BLaER1 (cell line): ENCODE data around the gene PIP4K2A.
"Not testable (repeated sequence)": the region's sequence is repeated elsewhere in the genome, so short reads cannot be mapped to it uniquely, and the experiment has no call there.

Source experiments
- H3K27ac ChIP-seq: shearing (Covaris generic); formaldehyde crosslinking; 2 replicates; pipeline ENCODE4 v1.8.1; 2022
- H3K27me3 ChIP-seq: shearing (Covaris generic); formaldehyde crosslinking; 2 replicates; pipeline ENCODE4 v1.8.1; 2022
- H3K36me3 ChIP-seq: shearing (Covaris generic); formaldehyde crosslinking; 2 replicates; pipeline ENCODE4 v1.8.1; 2022
- H3K4me1 ChIP-seq: shearing (Covaris generic); formaldehyde crosslinking; 2 replicates; pipeline ENCODE4 v1.8.1; 2022
- H3K4me2 ChIP-seq: shearing (Covaris generic); formaldehyde crosslinking; 2 replicates; pipeline ENCODE4 v1.8.1; 2022
- H3K4me3 ChIP-seq: shearing (Covaris generic); formaldehyde crosslinking; 2 replicates; pipeline ENCODE4 v1.8.1; 2022
- H3K9ac ChIP-seq: shearing (Covaris generic); formaldehyde crosslinking; 2 replicates; pipeline ENCODE4 v1.8.1; 2022
- H3K9me3 ChIP-seq: shearing (Covaris generic); formaldehyde crosslinking; 2 replicates; pipeline ENCODE4 v1.8.1; 2022
- H4K20me1 ChIP-seq: shearing (Covaris generic); formaldehyde crosslinking; 2 replicates; pipeline ENCODE4 v1.8.1; 2022
- Cebpa-rat ChIP-seq: shearing (Covaris generic); IDR thresholded peaks from 2 replicates; pipeline ENCODE4 v1.8.1; 2022

The PIP4K2A gene

GRCh38 chr10:22504766-22505165, 209.6 kb downstream of the PIP4K2A start:
- Histone ChIP-seq H3K27ac (no peak overlapping the region), H3K36me3 (no peaks in the 10 kb centered on the region), H3K9ac (no peak overlapping the region), H3K4me2 (no peak overlapping the region), H4K20me1 (no peaks in the 10 kb centered on the region), H3K4me1 (peaks cover 6% of the 10 kb centered on the region; the same call in 1 of the 2 replicates), H3K27me3 (no peaks in the 10 kb centered on the region), H3K9me3 (peaks cover 11% of the 10 kb centered on the region), H3K4me3 (no peak overlapping the region)
- no peak for TF ChIP-seq Cebpa-rat

GRCh38 chr10:22503315-22504088, 210.9 kb downstream of the PIP4K2A start:
- no peaks in the 10 kb centered on the region for H3K27me3 ChIP-seq

GRCh38 chr10:22501863-22502262, 212.5 kb downstream of the PIP4K2A start:
- H3K27ac ChIP-seq, result no peak overlapping the region
- no peaks in the 10 kb centered on the region for H4K20me1 ChIP-seq
- no peak for TF ChIP-seq Cebpa-rat

More at GRCh38 chr10:22503315-22504088, 210.9 kb downstream of the PIP4K2A start:
- no peaks in the 10 kb centered on the region for H4K20me1 ChIP-seq
- H3K27ac ChIP-seq, result no peak overlapping the region
- H3K9me3 ChIP-seq, result no peaks in the 10 kb centered on the region
- H3K4me2 ChIP-seq, result no peak overlapping the region
- no peak overlapping the region for H3K4me3 ChIP-seq
- peaks cover 6% of the 10 kb centered on the region; the same call in 1 of the 2 replicates for H3K4me1 ChIP-seq
- H3K9ac ChIP-seq, result no peak overlapping the region
- TF ChIP-seq Cebpa-rat, result no peak
- no peaks in the 10 kb centered on the region for H3K36me3 ChIP-seq

GRCh38 chr10:22501413-22501812, 213.0 kb downstream of the PIP4K2A start:
- H3K4me3 ChIP-seq, result no peak overlapping the region
- no peak for TF ChIP-seq Cebpa-rat
- H3K36me3 ChIP-seq, result no peaks in the 10 kb centered on the region
- no peak overlapping the region for H3K4me2 ChIP-seq
- H3K9ac ChIP-seq, result no peak overlapping the region
- no peaks in the 10 kb centered on the region for H4K20me1 ChIP-seq
- no peaks in the 10 kb centered on the region for H3K9me3 ChIP-seq
- no peaks in the 10 kb centered on the region for H3K27me3 ChIP-seq
- H3K27ac ChIP-seq, result no peak overlapping the region
- no peaks in the 10 kb centered on the region for H3K4me1 ChIP-seq

More at GRCh38 chr10:22501863-22502262, 212.5 kb downstream of the PIP4K2A start:
- no peaks in the 10 kb centered on the region for H3K27me3 ChIP-seq
- H3K9ac ChIP-seq, result no peak overlapping the region
- no peaks in the 10 kb centered on the region for H3K36me3 ChIP-seq
- no peak overlapping the region for H3K4me2 ChIP-seq
- H3K4me3 ChIP-seq, result no peak overlapping the region
- no peaks in the 10 kb centered on the region for H3K4me1 ChIP-seq
- H3K9me3 ChIP-seq, result no peaks in the 10 kb centered on the region

- TF ChIP-seq Cebpa-rat, result no peak
- Histone ChIP-seq H3K4me2 (no peak overlapping the region), H3K27me3 (no peaks in the 10 kb centered on the region), H4K20me1 (no peaks in the 10 kb centered on the region), H3K27ac (no peak overlapping the region), H3K9me3 (no peaks in the 10 kb centered on the region), H3K36me3 (no peaks in the 10 kb centered on the region), H3K4me3 (no peak overlapping the region), H3K4me1 (no peaks in the 10 kb centered on the region), H3K9ac (no peak overlapping the region)
Measured at GRCh38 chr10:22500656-22501340, 213.6 kb downstream of the PIP4K2A start.

- H3K9ac ChIP-seq, H3K36me3 ChIP-seq, H3K4me2 ChIP-seq, H4K20me1 ChIP-seq, H3K4me1 ChIP-seq, H3K27ac ChIP-seq, H3K9me3 ChIP-seq, H3K27me3 ChIP-seq, H3K4me3 ChIP-seq: not testable (repeated sequence)
Measured at GRCh38 chr10:22499973-22500372, 214.4 kb downstream of the PIP4K2A start.

- Histone ChIP-seq H3K4me3 (no peak overlapping the region), H3K4me1 (peaks cover 4% of the 10 kb centered on the region; the same call in 1 of the 2 replicates), H4K20me1 (no peaks in the 10 kb centered on the region), H3K36me3 (no peaks in the 10 kb centered on the region), H3K27ac (no peak overlapping the region), H3K27me3 (no peaks in the 10 kb centered on the region), H3K9ac (no peak overlapping the region), H3K9me3 (no peaks in the 10 kb centered on the region), H3K4me2 (no peak overlapping the region)
- no peak for TF ChIP-seq Cebpa-rat
Measured at GRCh38 chr10:22495396-22495795, 219.0 kb downstream of the PIP4K2A start.

GRCh38 chr10:22494007-22494406, 220.4 kb downstream of the PIP4K2A start:
- no peak overlapping the region for H3K4me2 ChIP-seq
- no peaks in the 10 kb centered on the region for H4K20me1 ChIP-seq
- H3K4me1 ChIP-seq, result peaks cover 4% of the 10 kb centered on the region; the same call in 1 of the 2 replicates
- no peaks in the 10 kb centered on the region for H3K9me3 ChIP-seq
- H3K27ac ChIP-seq, result no peak overlapping the region
- no peaks in the 10 kb centered on the region for H3K36me3 ChIP-seq
- H3K27me3 ChIP-seq, result no peaks in the 10 kb centered on the region
- no peak overlapping the region for H3K4me3 ChIP-seq
- no peak overlapping the region for H3K9ac ChIP-seq
- no peak for TF ChIP-seq Cebpa-rat

GRCh38 chr10:22491931-22492615, 222.3 kb downstream of the PIP4K2A start:
- no peak overlapping the region; the same call in 1 of the 2 replicates for H3K4me2 ChIP-seq

GRCh38 chr10:22491480-22491879, 222.9 kb downstream of the PIP4K2A start:
- Histone ChIP-seq H3K4me1 (peaks cover 4% of the 10 kb centered on the region; the same call in 1 of the 2 replicates), H3K9me3 (no peaks in the 10 kb centered on the region), H3K36me3 (no peaks in the 10 kb centered on the region), H3K27me3 (no peaks in the 10 kb centered on the region), H3K27ac (no peak overlapping the region), H3K4me2 (no peak overlapping the region), H3K9ac (no peak overlapping the region), H3K4me3 (no peak overlapping the region), H4K20me1 (no peaks in the 10 kb centered on the region)
- no peak for TF ChIP-seq Cebpa-rat

More at GRCh38 chr10:22491931-22492615, 222.3 kb downstream of the PIP4K2A start:
- Histone ChIP-seq H3K27ac (no peak overlapping the region), H3K9me3 (no peaks in the 10 kb centered on the region), H4K20me1 (no peaks in the 10 kb centered on the region), H3K27me3 (no peaks in the 10 kb centered on the region), H3K4me3 (no peak overlapping the region), H3K9ac (no peak overlapping the region), H3K4me1 (peaks cover 4% of the 10 kb centered on the region; the same call in 1 of the 2 replicates), H3K36me3 (no peaks in the 10 kb centered on the region)
- no peak for TF ChIP-seq Cebpa-rat
